HG02943 (cell line): Measurements from ENCODE around the gene PSMC3IP.

ENCODE experiments used
- ATAC-seq: cut with Tn5 transposase; IDR thresholded peaks from one replicate; pipeline ENCODE4 v1.9.1; 2021; ENCODE audit warnings: mild to moderate bottlenecking, low read depth, moderate library complexity; ENCODE audit not compliant: unreplicated experiment

Gene PSMC3IP

DNA sequence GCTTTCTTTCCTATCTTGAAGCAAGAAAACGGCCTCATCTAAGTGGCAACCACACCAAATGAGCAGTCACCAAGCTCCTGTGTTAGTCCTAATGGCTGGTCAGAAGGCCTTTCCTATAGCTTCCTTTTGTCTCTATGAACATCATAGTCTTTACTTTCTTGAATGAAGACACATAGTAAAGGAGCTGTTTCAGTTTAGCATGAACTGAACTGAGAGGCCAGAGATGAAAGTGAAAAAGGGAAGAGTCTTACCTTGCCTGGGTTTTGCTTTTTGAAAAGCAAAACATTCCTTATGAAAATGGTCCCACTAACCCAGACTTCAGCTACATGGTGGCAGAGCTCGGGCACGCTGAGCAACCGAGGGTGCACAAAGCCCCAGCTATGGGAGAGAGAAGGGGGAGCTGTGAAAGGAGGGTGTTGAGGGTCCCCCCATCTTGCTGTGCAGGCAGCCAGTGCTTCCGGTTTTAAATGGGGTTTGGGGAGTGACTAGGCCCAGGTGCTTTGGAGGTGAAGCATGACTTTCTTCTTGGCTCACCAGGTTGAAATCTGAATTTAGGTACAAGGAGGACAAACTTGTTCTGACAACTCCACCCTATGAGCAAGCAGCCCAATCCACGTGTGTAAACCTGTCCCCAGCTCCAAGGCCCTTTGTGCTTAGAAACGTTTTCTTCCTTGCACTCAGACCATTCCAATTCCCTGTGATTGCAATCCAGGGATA is 9.1 kb upstream of the PSMC3IP start:
- no peak for ATAC-seq

DNA sequence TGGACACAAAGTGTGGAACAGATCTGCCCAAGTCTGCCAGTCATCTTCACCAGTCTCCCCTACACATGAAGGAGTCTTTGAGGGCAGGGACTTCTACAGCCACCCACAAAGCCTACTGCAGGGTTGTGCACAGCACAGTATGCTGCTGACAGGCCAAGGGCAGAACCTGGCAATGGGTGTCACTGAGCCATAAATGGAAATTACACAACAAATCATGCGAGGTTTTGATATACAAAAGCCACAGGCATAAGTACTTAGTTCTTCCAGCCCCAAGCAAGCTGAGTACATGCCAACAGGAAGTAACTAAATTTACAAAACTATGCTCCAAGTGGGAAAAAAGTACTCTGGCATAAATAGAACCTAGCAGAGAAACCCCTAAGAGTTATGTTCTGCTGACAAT is 7.8 kb upstream of the PSMC3IP start:
- no peak for ATAC-seq

DNA sequence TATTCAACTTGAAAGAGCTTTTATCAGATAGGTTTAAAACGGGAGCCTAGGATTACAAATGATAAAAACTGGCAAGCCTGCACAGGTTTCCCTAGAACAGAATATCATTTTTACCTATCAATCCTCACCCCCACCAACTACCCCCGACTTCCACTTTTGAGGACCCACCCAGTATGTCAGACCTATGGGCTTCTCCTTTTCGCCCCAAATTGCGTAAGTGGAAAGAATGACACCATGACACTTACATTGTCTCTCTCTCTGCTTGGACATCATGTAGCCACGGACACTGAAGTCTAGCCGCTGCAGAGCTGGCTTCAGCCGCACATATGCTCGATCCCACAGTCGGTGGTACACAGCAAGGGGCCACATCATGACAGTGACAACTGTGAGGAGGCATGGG is 7.4 kb upstream of the PSMC3IP start:
- ATAC-seq, result no peak

DNA sequence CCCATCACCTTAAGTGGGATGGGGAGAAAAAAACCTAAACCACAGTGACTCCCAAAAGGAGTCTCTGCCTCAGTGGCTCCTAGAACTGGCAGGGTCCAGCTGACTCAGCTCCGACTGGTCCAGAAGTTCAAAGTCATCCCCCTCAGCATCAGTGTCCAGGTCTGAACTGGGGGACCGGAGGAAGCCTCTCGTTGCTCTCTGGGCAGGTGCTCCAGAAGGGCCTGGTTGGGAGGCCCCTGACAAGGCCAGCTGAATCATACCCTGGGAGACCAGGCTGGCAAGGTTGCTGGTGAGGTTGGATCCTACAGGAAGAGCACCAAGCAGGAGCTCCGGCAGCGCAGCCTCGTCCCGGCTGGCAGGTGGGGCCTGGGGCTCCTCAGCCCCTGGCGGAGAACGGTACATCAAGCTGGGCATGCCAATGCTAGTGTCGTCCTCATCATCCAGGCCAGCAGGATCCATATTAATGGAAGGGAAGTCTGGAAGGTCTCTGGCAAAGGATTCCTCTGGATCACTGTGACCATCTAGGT is 4.3 kb upstream of the PSMC3IP start:
- ATAC-seq, result no peak

DNA sequence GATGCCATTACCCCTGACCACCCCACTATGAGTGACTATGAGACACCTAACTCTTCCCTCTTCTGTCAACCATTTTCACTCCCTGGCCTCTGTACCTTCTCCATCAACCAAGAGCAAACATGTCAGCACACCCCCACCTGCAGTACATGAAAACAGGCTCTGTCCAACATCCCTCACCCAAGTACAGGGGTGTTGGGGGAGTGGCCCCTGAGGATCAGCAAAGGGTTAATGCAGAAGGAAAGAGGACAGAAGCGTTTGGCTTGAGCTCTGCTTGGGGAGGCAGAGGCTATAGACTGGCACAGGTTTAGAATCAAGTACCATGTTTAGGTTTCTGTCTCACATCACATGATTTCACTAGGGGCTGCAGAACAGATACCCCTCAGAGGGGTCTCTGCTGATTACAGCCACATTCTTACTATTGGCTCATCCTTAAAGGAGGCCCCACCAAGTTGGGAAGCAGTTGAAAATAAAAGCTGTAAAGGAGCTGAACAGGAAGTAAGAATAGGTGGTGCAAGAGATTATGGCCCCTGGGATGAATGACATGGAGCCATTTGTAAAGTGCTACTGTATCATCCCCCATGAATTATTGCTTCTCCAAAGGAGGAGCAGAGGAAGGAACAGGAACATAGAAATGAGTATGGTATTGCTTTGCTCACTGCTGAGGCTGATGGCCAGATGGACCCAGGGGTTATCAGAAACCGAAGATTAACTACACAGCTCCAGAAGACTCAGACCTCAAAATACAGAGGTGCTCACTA is 2.4 kb upstream of the PSMC3IP start:
- no peak for ATAC-seq

DNA sequence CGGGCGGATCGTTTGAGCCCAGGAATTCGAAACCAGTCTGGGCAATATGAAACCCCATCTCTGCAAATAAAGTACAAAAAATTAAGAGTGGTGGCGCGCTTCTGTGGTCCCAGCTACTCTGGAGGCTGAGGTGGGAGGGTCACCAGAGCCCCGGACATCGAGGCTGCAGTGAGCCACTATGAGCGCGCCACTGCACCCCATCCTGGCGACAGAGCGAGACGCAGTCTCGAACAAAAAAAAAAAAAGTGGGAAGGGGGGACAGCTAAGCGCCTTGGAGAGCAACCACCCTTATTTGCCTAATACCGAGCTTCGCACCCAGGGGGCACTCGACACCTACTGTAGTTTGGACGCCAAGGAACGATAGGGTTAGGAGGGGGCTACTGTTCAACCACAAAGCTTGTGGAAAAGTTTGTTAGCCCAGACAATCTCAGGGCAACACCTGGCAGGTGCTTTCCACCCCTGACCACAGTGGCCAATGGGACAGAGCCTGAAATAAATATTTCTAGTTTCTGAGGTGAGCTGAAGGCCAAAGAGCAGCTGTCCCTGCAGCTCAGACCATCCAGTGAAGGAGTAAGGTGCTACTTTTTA is 847 bp upstream of the PSMC3IP start:
- peak; percentile 56 for ATAC-seq

DNA sequence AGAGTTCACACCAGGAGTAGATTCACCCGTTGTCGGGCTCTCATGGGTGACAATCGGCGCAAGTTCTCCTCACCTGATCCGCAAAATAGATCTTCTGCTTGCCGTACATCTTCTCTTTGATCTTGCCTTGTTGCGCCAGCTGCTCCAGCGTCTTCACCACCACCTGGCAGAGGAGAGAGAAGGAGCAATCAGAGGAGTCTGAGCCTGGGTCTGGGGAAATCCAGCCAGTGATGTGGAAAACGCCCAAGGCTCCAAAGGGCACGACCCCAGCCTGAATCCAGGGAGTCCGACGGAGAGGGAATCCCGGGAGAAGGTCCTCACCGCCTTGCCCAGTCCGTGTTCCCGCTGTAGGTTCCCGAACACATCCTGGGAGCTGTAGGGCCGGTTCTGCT is 393 bp downstream of the PSMC3IP start:
- ATAC-seq, result no peak

DNA sequence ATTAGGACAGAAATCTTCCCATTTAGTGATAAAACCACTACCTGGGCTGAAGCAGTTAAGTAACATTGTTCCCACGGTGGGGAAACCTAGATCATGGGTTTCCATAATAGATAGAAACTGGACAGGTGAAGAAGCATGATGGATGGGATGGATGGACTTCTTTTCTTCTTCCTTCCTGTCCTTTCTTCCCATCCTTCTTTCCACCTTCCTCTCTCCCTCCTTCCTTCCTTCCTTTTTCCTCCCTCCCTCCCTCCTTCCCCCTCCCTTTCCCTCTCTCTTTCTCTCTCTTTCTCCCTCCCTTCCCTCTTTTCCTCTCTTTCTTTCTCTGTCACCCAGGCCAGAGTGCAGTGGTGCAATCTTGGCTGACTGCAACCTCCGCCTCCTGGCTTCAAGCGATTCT is 3.1 kb downstream of the PSMC3IP start:
- no peak for ATAC-seq

DNA sequence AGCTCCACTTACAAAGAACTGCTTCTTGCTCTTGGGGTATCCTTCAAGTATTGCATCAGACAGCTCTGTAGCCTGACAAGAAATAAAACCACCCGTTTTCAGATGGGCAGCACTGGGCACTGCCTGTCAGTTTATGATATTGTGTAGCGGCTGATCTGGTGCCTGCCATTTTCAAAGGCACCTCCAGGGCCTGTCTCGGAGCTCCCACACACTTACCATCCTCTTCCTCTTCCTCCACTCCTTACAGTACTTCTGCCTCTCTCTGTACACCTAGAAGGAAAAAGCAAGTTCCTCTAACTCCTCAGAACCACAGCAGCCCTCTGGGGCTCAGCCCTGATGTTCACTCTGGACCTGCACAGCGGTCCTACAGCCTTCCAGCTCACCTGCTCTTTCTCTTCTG is 4.4 kb downstream of the PSMC3IP start:
- no peak for ATAC-seq

DNA sequence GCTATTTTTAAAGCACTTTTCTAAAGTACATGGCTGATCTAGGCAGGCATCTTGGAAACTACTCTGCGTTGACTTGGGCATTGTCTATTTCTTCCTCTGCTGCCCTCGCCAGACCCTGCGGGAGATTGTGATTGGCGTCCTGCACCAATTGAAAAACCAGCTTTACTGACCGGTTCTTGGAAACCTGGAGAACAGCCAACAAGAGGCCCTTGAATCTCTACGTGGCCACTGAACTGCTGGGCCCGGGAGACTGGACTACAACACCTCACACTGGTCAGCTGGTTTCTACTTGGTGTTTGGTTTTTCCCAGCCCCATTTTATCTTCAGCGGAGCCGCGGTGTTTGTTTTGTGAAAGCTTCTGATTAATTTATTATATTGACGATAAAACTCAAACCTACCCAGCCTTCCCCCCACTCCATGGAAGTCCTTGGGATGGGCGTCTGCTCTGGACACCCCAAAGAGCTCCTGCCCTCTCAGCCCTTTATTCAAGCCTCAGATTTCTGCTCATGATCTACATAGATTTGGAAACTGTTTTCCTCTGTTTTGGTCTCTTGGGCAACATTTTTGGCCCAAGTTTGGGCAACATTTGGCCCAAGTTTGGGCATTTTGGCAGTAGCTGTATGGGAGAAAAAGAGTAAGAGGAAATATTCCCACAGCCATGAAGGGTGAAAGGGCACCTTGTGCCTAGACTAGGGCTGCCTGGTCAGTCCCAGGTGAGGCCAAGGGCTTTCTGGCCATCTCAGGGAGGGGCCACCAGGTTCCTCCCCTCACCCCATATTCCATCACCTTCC is 5.9 kb downstream of the PSMC3IP start:
- ATAC-seq, result no peak

DNA sequence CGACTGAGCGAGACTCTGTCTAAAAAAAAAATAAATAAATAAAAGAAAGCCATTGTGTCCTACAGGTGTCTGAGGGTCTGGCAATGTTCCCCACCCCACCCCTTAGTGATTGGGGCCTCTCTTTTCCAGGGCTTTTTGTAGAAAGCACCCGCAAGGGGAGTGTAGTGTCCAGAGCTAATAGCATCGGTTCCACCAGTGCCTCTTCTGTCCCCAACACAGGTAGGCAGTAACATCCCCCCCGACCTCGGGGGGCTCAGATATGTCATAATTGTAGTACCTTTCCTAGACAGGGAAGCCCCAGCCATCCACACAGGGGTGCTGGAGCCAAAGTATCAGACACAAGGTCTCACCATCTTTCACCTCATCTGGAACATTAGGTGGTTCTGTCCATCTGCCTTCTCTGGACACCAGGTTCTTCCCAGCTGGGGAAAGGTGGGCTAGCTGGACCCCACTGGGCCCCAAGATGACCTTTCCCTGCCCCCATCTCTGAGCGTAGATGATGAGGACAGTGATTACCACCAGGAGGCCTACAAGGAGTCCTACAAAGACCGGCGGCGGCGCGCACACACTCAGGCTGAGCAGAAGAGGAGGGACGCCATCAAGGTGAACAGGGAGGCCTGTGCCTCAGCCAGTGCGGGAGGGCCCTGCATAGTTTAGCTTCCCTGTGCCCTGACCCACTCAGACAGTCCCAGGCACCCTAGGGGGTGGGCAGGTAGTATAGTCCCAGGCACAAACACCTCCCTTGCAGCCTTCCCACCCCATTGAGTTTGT is 9.0 kb downstream of the PSMC3IP start:
- no peak for ATAC-seq

DNA sequence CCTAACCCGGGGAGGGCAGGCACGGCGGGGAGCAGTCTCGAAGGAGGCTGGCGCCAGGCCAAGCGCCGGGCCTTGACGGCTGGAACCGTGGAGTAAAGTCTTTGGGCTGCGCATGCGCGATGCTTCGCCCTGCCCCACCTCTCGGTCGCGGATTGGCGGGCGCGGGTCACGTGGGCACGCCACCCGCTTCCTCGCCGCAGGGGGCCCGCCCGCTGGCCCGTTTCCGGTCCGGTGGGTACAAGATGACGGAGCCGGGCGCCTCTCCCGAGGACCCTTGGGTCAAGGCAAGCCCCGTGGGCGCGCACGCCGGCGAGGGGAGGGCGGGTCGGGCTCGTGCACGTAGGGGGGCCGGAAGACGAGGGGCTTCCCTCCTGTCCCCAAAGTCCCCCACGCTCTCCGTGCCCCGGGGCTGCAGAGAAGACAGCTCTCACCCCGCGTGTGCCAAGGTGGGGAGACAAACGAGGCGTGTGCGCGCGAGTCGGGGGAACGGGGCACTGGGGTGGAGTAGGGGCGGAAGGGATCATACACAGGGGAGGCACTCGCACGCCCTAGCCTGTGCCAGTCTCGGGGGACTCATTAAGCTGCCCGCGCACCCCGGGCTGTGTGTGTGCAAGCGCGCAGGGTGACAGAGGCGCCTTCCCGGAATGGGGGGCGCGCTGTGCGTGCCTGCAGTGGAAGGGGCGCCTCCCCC is 10.5 kb downstream of the PSMC3IP start, which contains the start of gene MLX:
Gene MLX (plus strand): TSS at position 218 of the 691 bp plus-strand sequence. CDS start 25 bp downstream, at position 243.
- ATAC-seq, result peak; percentile 47

DNA sequence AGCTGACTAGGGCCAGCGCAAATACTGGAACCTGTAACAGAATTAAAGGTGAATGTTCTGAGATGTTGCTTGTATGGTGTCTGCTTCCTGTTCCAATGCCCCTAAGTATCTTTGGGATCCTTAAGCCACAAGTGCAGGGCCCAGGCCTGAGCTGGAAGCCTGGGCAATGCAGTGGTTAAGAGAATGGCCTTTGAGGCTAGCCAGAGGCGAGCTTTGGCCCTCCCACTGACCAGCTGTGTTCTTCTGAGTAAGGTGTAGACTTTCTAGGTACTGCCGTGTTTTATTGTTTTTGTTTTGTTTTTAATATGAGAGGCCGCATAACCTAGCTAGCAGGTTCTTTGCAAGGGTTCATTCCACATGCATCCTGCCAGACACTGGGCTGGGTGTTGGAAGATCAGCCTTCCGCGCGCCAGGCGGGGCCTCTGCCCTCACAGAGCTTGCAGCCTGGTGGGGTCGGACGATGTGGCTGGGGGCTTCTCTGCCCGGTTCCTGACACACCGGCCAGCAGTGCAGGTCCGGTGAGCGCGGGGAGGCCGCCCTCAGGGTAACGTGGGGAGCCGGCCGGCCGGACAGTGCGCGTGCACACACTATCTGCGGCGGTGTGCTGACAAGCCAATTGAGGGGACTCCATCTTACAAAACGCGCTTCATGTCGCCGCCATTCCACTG is 11.2 kb downstream of the PSMC3IP start:
- no peak for ATAC-seq

DNA sequence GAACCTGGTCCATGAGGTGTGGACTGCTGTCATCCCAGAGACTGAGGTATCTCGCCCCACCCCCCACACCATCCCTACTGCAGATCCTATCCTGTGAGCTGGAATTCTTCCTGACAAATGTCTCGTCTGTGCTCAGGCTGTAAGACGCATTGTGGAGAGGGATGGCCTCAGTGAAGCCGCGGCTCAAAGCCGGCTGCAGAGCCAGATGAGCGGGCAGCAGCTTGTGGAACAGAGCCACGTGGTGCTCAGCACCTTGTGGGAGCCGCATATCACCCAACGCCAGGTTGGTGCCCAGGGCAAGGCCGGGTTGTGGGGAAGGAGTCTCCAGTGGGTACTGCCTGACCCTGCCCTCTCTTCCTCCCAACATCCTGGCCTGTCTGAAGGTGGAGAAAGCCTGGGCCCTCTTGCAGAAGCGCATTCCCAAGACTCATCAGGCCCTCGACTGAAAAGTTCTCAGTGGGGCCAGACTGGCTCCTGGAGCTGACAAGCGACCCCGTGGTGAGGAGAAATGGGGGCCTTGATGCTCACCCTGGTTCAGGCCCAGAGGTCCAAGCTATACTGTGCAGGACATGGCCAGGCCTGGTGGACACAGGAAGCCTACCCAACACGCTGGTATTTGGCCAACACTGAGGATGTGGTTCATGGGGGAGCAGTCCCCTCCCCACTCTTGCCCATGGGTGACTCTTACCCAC is 11.9 kb downstream of the PSMC3IP start:
- ATAC-seq, result no peak

DNA sequence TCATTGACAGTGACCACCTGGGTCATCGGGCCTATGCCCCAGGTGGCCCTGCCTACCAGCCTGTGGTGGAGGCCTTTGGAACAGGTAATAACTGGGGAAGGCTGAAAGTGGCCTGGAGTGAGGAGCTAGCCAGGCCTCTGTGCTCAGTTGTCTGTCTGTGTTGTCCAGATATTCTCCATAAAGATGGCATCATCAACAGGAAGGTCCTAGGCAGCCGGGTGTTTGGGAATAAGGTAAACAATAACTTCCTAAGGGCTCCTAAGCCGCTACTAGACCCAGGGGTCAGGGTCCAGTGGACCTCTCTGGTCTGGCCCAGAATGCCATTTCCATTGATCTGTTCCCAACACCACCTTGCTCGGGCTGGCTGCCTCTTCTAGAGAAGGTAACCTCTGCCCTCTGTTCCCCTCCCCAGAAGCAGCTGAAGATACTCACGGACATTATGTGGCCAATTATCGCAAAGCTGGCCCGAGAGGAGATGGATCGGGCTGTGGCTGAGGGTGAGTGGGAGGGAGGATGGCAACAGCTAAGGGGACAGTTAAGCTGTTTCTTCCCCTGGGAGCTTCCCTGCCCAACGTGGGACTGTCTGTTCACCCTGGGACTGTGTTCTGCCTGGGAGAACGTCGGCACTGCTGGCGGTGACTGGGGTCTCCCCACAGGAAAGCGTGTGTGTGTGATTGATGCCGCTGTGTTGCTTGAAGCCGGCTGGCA is 12.6 kb downstream of the PSMC3IP start:
- ATAC-seq, result no peak

DNA sequence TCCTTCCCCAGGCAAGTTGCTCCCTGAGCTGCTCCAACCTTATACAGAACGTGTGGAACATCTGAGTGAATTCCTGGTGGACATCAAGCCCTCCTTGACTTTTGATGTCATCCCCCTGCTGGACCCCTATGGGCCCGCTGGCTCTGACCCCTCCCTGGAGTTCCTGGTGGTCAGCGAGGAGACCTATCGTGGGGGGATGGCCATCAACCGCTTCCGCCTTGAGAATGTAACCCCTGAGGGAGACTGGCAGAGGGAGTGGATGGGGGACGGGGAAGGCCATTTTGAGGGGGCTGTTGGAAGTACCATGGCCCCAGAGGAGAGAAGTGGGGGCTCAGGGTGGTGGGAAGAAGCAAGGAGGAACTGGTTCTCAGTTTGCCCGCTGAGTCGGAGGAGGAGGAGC is 13.6 kb downstream of the PSMC3IP start:
- no peak for ATAC-seq

DNA sequence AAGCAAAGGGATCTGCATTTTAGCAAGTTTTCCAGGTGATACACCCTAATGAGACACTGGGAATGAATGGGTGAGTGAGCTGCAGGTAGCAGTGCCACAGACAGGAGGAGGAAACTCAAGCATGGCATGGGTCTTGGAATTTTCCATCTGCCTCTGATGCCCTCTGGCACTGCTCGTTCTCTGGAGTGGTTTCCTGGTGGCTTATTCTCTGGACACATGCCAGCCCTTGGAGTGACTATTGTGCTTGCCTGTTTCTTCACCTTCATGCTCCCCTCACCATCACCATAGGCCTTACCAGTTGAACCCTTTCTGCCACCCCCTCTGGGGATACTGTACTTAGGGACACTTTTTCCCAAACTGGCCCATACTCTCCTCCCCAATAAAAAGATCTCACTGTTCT is 14.0 kb downstream of the PSMC3IP start:
- ATAC-seq, result no peak

DNA sequence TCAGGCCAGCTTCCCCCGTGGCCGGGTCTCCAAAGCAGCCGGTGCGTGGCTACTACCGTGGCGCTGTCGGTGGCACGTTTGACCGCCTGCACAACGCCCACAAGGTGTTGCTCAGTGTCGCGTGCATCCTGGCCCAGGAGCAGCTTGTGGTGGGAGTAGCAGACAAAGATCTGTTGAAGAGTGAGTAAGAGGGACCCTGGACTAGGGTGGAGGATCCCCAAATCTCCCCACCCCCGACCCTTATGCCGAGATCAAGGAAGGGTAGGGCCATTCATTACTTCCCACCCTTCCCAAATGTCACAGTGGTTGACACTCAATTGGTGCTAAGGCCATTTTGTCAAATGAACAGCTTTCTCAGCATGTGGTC is 14.4 kb downstream of the PSMC3IP start:
- ATAC-seq, result no peak
